GM18517 (cell line): ENCODE results near the gene PSMD9.
"Not testable (repeated sequence)": the region's sequence is repeated elsewhere in the genome, so short reads cannot be mapped to it uniquely, and the experiment has no call there.

ENCODE experiments used
- ATAC-seq: cut with Tn5 transposase; IDR thresholded peaks from one replicate; pipeline ENCODE4 v1.9.1; 2021; ENCODE audit warnings: mild to moderate bottlenecking, moderate library complexity; ENCODE audit not compliant: unreplicated experiment

Gene PSMD9

GRCh38 chr12:121872546-121873215 lies 15.9 kb upstream of the PSMD9 start:
- ATAC-seq: no peak

- ATAC-seq: no peak
Observed at GRCh38 chr12:121873216-121873569, 15.4 kb upstream of the PSMD9 start.

GRCh38 chr12:121874071-121874470 lies 14.5 kb upstream of the PSMD9 start:
- no peak for ATAC-seq

- ATAC-seq: no peak
Observed at GRCh38 chr12:121875582-121875981, 13.0 kb upstream of the PSMD9 start.

GRCh38 chr12:121876080-121876447 lies 12.5 kb upstream of the PSMD9 start:
- not testable (repeated sequence) for ATAC-seq

- no peak for ATAC-seq
Observed at GRCh38 chr12:121883315-121883660, 5.3 kb upstream of the PSMD9 start.

- not testable (repeated sequence) for ATAC-seq
Observed at GRCh38 chr12:121885129-121885528, 3.5 kb upstream of the PSMD9 start.

- ATAC-seq: no peak
Observed at GRCh38 chr12:121888083-121888477, 510 bp upstream of the PSMD9 start.

GRCh38 chr12:121889274-121889624 lies 659 bp downstream of the PSMD9 start:
- no peak for ATAC-seq

GRCh38 chr12:121889661-121890060 lies 1.1 kb downstream of the PSMD9 start:
- ATAC-seq: not testable (repeated sequence)

- ATAC-seq: no peak
Observed at GRCh38 chr12:121892673-121893561, 4.3 kb downstream of the PSMD9 start.

- ATAC-seq: no peak
Observed at GRCh38 chr12:121893961-121894460, 5.4 kb downstream of the PSMD9 start.

- ATAC-seq: no peak
Observed at GRCh38 chr12:121894633-121895032, 6.0 kb downstream of the PSMD9 start.

GRCh38 chr12:121898287-121898686 lies 9.7 kb downstream of the PSMD9 start:
- no peak for ATAC-seq

GRCh38 chr12:121899590-121899989 lies 11.0 kb downstream of the PSMD9 start:
- ATAC-seq: no peak

- no peak for ATAC-seq
Observed at GRCh38 chr12:121903202-121903601, 14.6 kb downstream of the PSMD9 start.

- no peak for ATAC-seq
Observed at GRCh38 chr12:121905746-121906145, 17.2 kb downstream of the PSMD9 start.

GRCh38 chr12:121908702-121909101 lies 20.1 kb downstream of the PSMD9 start:
- no peak for ATAC-seq

GRCh38 chr12:121911824-121912585 lies 23.4 kb downstream of the PSMD9 start:
- no peak for ATAC-seq

GRCh38 chr12:121915841-121916321 lies 27.3 kb downstream of the PSMD9 start:
- no peak for ATAC-seq

GRCh38 chr12:121916719-121917118 lies 28.1 kb downstream of the PSMD9 start:
- ATAC-seq: no peak
